Activated T-cell treated with anti-CD3 and anti-CD28 coated beads, Interleukin-2, amount 50 U/mL, for 24 hours (primary cell): Measurements from ENCODE around the gene NANOS2.
A peak's percentile ranks its signal among the peaks of the same experiment; 100 is the strongest.

ENCODE experiments used
- DNase-seq: peaks from one replicate; pipeline ENCODE4 v3.0.0-alpha.2; 2020
- H3K27ac Mint-ChIP-seq: 2 replicates; pipeline ENCODE4 v1.8.0; 2020; ENCODE audit warnings: mild to moderate bottlenecking, mixed read lengths
- H3K27me3 Mint-ChIP-seq: 2 replicates; pipeline ENCODE4 v1.8.0; 2020; ENCODE audit warnings: mixed read lengths
- H3K36me3 Mint-ChIP-seq: 2 replicates; pipeline ENCODE4 v1.8.0; 2020; ENCODE audit warnings: low read depth, mixed read lengths
- H3K4me1 Mint-ChIP-seq: 2 replicates; pipeline ENCODE4 v1.8.0; 2020; ENCODE audit warnings: low read depth, mixed read lengths
- H3K4me3 Mint-ChIP-seq: 2 replicates; pipeline ENCODE4 v1.8.0; 2020; ENCODE audit warnings: mild to moderate bottlenecking, moderate library complexity, mixed read lengths
- H3K9me3 Mint-ChIP-seq: 2 replicates; pipeline ENCODE4 v1.8.0; 2020; ENCODE audit warnings: mixed read lengths

NANOS2 gene

DNA sequence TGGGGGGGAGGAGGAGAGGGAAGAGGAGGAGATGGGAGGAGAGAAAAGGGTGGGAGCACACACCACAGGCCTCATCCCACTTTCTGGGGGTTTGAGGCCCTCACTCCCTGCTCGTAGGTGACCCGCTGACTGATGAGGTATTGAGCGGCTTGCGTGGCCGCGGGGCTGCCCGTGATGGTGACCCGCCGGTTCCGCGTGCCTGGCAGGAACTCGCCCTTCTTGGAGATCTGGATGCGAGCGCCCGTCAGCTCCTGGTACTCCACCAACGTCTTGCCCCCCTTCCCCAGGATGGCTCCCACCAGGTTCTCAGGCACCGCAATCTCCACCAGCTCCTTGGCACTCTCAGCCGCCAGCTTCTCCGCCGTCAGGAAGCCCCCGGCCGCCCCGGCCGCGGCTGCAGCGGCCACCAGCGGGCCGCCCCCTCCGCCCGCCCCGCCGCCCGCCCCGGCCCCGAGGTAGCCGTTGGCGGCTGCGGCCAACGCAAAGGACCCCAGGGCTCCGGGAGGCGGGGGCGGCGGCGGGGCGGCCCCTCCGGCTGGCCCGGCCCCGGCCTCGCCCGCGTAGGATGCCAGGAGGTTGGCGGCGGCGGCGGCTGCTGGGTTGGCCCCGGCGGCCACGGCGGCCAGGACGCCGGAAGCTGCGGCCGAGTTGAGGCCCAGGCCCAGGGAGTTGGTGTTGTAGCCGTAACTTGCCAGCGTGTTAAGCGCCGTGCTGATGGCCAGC is 25.4 kb upstream of the NANOS2 start:
- Mint-ChIP-seq H3K27ac (no peak overlapping the region), H3K4me1 (peaks cover 4% of the 10 kb centered on the region), H3K9me3 (no peaks in the 10 kb centered on the region), H3K27me3 (peaks cover 53% of the 10 kb centered on the region), H3K4me3 (no peak overlapping the region), H3K36me3 (no peaks in the 10 kb centered on the region)
- DNase-seq, result no peak

DNA sequence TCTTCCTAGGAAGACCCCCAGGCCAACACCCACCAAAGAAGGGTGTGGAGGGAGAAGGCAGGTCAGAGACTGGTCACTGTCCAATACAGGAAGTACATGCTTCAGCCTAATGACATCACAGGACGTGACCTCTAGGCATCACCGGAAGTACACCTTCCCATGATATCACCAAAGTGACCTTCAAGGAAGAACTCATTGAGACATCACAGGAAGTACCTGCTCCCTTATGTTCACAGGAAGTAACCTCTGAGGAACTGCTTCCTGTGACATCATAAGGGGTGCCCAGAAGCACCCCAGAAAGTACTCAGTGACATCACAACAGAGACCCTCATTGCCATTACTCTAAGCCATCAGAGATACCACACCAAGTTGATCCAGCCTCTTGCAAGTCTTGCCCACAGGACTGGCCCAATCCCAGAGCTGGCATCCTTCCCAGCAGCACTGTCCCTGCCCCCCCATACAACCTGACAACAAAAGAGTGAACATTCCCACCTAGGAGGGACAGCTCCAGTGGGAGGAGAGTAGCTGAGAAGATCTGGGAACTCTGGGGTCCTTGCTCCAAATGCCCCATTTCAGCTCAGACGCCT is 24.2 kb upstream of the NANOS2 start:
- Mint-ChIP-seq H3K27ac (no peak overlapping the region), H3K27me3 (peaks cover 63% of the 10 kb centered on the region), H3K9me3 (no peaks in the 10 kb centered on the region), H3K36me3 (no peaks in the 10 kb centered on the region), H3K4me1 (peaks cover 4% of the 10 kb centered on the region), H3K4me3 (no peak overlapping the region)
- no peak for DNase-seq

DNA sequence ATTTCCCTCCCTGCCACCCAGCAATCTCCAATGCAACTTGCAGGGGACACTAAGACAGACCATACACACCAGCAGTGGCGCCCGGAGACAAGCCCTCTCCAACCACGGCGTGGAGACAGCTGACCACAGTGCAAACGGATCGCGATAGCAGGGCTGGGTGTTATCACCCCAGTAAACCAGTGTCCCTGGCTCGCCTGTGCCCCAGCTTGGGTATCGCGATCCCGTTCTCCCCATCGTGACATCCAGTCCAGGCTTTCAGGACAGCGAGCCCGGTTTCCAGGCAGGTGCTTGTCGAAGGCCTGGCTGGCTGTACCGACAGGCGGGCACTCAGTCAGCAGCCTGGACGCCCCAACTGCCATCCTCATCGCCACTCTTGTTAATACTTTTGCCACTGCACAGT is 20.7 kb upstream of the NANOS2 start:
- Mint-ChIP-seq H3K27ac (no peak overlapping the region), H3K36me3 (no peaks in the 10 kb centered on the region), H3K4me3 (no peak overlapping the region), H3K27me3 (peaks cover 76% of the 10 kb centered on the region), H3K4me1 (peaks cover 4% of the 10 kb centered on the region), H3K9me3 (no peaks in the 10 kb centered on the region)
- no peak for DNase-seq

DNA sequence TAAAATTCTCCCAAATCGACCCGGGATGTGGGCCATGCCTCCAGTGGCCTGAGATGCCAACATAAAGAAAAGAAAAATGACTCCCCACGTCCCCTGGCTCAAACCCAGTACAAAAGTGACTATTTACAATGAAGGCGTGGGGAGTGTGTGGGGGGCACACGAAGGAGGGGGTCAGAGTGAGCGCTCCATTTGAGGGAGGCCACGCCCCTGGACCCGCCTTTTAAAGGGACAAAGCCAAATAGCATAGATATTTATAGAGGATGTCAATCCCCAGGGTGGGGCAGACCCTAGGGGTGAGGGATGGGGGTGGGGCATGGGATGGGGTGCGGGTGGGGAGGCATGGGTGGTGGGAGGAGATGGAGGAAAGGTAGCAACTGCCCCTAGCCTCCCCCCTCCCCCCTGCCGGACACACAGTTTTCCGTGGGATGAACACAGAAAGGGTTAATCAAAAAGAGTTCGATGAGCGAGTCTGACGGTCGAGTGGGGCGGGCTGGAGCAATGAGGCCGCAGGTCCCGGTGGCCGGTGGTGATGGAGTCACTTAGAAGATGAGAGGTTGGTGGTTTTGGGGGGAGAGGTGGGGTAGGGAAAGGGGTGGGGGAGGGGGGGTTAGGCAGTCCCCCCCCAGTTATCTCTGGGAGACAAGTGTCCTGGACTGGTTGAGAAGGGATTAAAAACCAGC is 20.1 kb upstream of the NANOS2 start:
- H3K36me3 Mint-ChIP-seq, result no peaks in the 10 kb centered on the region
- H3K4me3 Mint-ChIP-seq, result no peak overlapping the region
- H3K27me3 Mint-ChIP-seq, result peaks cover 73% of the 10 kb centered on the region
- no peaks in the 10 kb centered on the region for H3K9me3 Mint-ChIP-seq
- no peak overlapping the region for H3K27ac Mint-ChIP-seq
- peaks cover 3% of the 10 kb centered on the region for H3K4me1 Mint-ChIP-seq
- no peak for DNase-seq

DNA sequence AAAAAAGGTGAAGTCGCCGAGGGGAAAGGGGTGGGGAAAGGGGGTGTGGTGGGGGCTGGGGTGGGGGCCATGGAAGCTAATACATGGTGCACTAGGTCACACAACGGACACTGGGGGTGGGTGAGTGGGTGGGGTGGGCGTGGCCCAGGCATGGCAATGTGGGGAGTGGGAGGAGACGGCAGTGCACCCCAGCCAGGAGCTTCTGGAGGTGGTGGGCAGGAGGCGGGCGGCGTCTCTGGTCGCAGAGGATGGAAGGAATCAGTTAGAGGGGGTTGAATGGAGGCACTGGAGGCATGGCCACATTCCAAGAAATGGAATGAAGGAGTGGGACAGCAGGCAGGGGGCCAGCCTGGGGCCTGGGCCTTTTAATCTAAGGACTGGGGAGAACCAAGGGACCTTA is 19.2 kb upstream of the NANOS2 start:
- Mint-ChIP-seq H3K4me3 (no peak overlapping the region), H3K27me3 (peaks cover 65% of the 10 kb centered on the region), H3K9me3 (no peaks in the 10 kb centered on the region), H3K36me3 (no peaks in the 10 kb centered on the region), H3K4me1 (peaks cover under 1% of the 10 kb centered on the region), H3K27ac (no peak overlapping the region)
- DNase-seq, result no peak

DNA sequence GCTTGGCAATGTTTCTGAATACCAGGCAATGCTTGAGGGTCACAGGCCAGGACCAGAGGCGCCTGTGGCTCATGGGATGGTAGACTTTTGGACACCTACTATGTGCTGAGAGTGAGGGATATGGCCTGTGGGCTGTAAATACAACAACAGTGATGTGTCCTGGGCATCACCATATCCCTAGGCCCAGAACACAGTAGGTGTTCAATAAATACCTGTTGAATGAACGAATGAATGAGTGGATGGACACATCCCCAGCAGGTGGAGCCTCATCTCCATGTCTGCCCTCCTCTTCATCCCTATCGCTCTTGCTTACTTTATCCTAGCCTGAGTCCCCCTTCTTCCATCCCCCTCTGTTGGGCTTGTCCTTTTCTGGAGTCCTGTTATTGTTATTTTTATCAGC is 16.5 kb upstream of the NANOS2 start:
- Mint-ChIP-seq H3K36me3 (no peaks in the 10 kb centered on the region), H3K27ac (no peak overlapping the region), H3K27me3 (peaks cover 45% of the 10 kb centered on the region), H3K4me3 (no peak overlapping the region), H3K9me3 (no peaks in the 10 kb centered on the region), H3K4me1 (peaks cover 10% of the 10 kb centered on the region)
- no peak for DNase-seq

DNA sequence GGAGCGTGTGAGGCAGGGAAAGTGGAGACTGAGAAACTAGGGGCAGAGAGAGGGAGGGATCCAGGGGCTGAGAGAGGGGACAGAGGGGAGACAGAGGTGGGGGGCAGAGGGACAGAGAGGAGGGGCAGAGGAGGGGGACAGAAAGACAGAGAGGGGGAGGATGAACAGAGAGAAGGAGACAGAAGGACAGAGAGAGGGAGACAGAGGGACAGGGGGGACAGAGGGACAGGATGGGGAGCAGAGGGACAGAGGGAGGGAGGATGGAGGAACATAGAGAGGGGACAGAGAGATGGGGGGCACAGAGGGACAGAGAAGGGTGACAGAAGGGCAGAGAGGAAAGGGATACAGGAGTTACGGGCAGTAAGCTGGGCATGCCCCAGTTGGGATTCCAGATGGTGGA is 14.7 kb upstream of the NANOS2 start:
- peaks cover 10% of the 10 kb centered on the region for H3K4me1 Mint-ChIP-seq
- no peaks in the 10 kb centered on the region for H3K9me3 Mint-ChIP-seq
- DNase-seq, result no peak
- H3K36me3 Mint-ChIP-seq, result no peaks in the 10 kb centered on the region
- H3K4me3 Mint-ChIP-seq, result no peak overlapping the region
- peaks cover 28% of the 10 kb centered on the region for H3K27me3 Mint-ChIP-seq
- no peak overlapping the region for H3K27ac Mint-ChIP-seq

DNA sequence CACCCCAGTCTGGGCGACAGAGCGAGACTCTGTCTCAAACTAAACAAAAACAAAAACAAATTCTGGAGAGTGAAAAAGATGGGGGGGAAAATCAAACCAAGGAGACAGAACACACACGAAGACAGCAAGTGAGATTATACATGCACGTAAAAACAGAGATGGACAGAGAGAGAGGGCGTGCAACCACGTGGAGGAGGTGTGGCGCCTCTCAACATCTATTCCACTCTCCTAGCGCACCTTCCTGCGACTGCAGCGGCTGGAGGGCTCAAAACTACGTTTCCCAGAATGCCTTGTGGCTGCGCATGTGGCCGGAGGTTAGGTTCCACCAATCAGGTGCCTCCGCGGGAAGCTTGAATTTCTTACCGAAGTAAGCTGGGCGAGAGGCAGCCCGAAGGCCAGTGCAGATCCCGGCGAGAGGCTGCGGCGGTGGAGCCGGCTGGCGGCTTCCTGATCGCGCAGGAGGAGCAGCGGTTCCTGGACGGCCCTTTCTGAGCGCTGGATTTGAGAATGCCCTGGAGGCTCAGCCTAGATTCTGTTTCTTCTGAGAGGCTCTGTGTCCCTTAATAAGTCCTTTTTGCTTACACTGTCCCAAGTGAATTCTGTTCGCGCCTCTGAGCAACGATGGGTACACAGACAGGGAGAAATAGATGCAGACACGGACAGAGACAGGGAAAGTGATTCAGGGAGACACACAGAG is 13.1 kb upstream of the NANOS2 start:
- peaks cover 17% of the 10 kb centered on the region for H3K27me3 Mint-ChIP-seq
- H3K27ac Mint-ChIP-seq, result peak overlapping the region; percentile 12
- no peaks in the 10 kb centered on the region for H3K9me3 Mint-ChIP-seq
- DNase-seq, result peak; percentile 86
- peak overlapping the region; percentile 60 for H3K4me3 Mint-ChIP-seq
- H3K36me3 Mint-ChIP-seq, result no peaks in the 10 kb centered on the region
- H3K4me1 Mint-ChIP-seq, result peaks cover 10% of the 10 kb centered on the region

DNA sequence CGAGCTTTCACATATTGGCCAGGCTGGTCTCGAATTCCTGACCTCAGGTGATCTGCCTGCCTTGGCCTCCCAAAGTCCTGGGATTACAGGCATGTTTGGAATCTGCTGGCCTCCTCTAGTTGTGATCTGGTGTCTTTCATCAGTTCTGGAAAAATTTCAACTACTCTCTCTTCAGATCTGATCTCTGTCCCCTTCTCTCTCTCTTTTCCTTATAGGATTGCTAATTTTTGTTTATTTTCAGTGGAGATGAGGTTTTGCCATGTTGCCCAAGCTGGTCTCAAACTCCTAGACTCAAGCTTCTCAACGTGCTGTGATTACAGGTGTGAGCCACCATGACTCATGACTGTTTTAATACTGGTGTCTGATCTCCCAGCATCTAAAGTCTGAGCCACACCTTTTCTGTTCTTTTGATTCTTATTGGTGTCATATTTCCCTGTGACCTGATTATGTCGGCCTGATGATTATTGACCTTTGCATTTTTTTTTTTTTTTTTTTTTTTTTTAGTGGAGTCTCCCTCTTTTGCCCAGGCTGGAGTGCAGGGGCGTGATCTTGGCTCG is 10.4 kb upstream of the NANOS2 start:
- Mint-ChIP-seq H3K27ac (no peak overlapping the region), H3K4me3 (no peak overlapping the region), H3K9me3 (no peaks in the 10 kb centered on the region), H3K4me1 (peaks cover 10% of the 10 kb centered on the region), H3K27me3 (peaks cover 7% of the 10 kb centered on the region), H3K36me3 (no peaks in the 10 kb centered on the region)
- DNase-seq, result no peak

DNA sequence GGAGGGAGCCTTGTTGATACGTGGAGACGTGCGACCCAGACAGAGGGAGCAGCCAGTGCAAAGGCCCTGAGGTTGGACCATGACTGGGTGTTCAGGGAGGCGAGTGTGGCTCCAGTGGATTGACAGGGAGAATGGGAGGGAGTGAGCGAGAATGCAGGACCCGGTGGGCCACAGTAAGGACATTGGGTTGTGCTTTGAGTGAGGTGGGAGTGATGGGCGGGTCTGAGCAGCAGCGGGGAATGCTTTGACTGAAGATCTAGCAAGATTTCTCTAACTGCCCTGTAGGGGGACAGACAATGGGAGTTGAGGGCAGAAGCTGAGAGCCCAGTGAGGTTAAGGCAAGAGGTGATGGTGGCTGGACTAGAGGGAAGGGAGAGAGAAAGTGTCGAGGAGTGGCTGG is 7.7 kb upstream of the NANOS2 start:
- no peak overlapping the region for H3K27ac Mint-ChIP-seq
- peaks cover 15% of the 10 kb centered on the region for H3K27me3 Mint-ChIP-seq
- DNase-seq, result no peak
- H3K4me3 Mint-ChIP-seq, result no peak overlapping the region
- peaks cover 7% of the 10 kb centered on the region for H3K4me1 Mint-ChIP-seq
- H3K9me3 Mint-ChIP-seq, result no peaks in the 10 kb centered on the region
- no peaks in the 10 kb centered on the region for H3K36me3 Mint-ChIP-seq

DNA sequence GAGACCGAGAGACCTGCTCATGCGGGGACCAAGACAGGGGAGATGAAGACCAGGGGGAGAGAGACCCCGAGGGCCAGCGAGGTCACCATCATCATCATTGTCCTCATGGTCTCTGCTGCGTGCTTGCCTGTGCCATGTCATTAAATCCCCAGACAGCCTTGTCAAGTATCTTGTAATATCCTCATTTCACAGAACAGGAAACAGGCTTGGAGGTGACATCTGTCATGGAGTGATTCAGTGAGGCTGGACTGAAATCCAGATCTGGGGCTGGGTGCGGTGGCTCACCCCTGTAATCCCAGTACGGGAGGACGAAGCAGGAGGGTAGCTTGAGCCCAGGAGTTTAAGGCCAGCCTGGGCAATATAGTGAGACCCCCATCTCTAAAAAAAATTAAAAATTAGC is 5.9 kb upstream of the NANOS2 start:
- Mint-ChIP-seq H3K27me3 (peaks cover 21% of the 10 kb centered on the region), H3K36me3 (no peaks in the 10 kb centered on the region), H3K4me1 (peaks cover 6% of the 10 kb centered on the region), H3K27ac (no peak overlapping the region), H3K9me3 (no peaks in the 10 kb centered on the region), H3K4me3 (no peak overlapping the region)
- no peak for DNase-seq

DNA sequence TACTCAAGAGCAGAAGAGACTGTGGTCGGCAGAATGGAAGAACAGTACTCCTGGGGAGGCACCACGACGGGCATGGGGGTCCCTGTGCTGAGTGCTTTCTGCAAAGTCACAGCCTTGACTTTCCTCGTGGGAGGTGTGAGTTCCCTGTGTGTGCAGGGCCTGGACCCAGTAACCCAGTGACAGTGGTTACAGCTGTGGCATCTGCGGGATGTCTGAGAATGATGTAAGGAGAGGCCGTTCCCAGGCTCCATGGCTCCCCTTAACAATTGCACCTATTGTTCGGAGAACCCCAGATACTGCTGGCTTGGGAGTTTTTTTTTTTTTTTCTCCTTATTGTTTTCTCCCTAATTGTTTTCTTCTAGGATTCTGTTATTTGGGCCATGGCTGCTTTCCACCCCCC is 5.1 kb upstream of the NANOS2 start:
- Mint-ChIP-seq H3K4me3 (no peak overlapping the region), H3K27ac (no peak overlapping the region), H3K36me3 (no peaks in the 10 kb centered on the region), H3K27me3 (peaks cover 24% of the 10 kb centered on the region), H3K9me3 (no peaks in the 10 kb centered on the region), H3K4me1 (peaks cover 6% of the 10 kb centered on the region)
- no peak for DNase-seq

DNA sequence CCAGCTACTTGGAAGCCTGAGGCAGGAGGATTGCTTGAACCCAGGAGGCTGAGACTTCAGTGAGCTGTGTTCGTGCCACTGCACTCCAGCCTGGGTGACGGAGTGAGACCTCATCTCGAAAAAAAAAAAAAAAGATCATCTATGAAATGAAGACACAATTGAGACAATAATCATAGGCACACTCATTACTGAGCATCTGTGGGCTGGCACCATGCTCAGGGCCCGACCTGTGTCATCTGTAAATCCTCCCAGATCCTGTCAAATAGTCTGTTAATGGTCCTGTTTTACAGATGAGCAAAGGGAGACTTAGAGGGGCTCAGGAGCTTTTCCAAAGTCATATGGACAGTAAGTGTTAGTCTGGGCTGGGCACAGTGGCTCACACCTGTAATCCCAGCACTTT is 4.1 kb upstream of the NANOS2 start:
- no peak overlapping the region for H3K4me3 Mint-ChIP-seq
- H3K27ac Mint-ChIP-seq, result no peak overlapping the region

DNA sequence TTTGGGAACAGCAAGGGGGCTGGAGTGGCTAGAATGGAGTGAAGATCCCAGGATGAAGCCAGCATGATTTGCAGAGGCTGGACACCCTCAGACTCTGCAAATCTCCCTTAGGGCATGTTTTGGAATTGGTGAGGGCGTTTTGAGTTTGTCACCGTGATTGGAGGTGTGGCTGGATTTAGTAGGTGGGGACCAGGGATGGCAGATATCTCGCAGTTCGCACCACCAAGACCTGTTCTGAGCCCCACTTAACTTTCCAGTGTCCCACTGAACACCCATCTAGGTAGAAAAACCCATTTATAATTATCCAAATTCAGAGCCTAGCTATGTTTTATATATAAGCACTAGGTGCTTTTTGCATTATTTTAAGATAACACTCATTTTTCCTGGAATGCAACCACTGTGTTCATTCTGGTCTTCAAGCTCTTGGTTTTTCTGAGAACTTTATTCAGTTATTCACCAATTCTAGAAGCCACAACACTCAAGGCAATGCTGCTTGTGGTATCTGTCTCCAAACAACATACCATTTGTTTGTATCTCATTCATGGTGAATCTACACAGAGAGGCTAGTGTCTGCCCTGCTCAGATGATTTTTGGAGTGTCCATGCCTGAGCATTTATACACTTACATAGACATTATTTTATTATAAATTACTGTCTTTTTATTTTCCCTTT is 3.0 kb upstream of the NANOS2 start:
- H3K27me3 Mint-ChIP-seq, result peaks cover 37% of the 10 kb centered on the region
- peaks cover 6% of the 10 kb centered on the region for H3K4me1 Mint-ChIP-seq
- H3K9me3 Mint-ChIP-seq, result no peaks in the 10 kb centered on the region

More for the DNA sequence above, 4.1 kb upstream of the NANOS2 start:
- Mint-ChIP-seq H3K9me3 (no peaks in the 10 kb centered on the region), H3K27me3 (peaks cover 26% of the 10 kb centered on the region), H3K4me1 (peaks cover 6% of the 10 kb centered on the region), H3K36me3 (no peaks in the 10 kb centered on the region)
- DNase-seq, result no peak

More for the DNA sequence above, 3.0 kb upstream of the NANOS2 start:
- Mint-ChIP-seq H3K27ac (no peak overlapping the region), H3K4me3 (no peak overlapping the region), H3K36me3 (no peaks in the 10 kb centered on the region)
- DNase-seq, result no peak
